Measurements from ENCODE around the gene KIAA0753. TPM values are rescaled to one million over a fixed set of nuclear protein-coding genes. Genes with fewer than 3 reads are reported as not detected.

Gene KIAA0753
- total RNA-seq, 4 donors from 2014 or later: 33.9 to 58.8 (median 40.2) TPM

DNA sequence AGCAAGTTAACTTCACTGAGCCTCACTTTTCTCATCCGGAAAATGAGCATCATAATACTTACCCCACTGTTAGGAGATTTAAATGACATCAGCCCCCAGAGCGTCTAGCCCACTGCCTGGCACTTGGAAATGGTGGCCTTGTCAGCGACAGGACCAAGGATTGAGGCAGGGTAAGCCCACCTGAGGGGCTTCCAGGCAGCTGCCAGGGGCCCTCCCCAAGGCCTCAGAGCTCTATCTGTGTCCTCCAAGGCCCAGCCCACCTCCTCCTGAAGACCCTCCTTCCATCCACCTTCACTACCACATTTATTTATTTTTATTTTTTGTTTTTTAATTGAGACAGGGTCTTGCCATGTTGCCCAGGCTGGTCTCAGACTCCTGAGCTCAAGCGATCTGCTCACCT lies 97.9 kb downstream of the KIAA0753 start:
- no peak overlapping the region for H3K27ac ChIP-seq
- ATAC-seq: no peak
- peaks cover 0 to 39% (median 0%) of the 10 kb centered on the region in 3 donors for H3K4me1 ChIP-seq
- WGBS, 2 donors (ENCODE audit: low coverage in 1 of 2): 71 to 100% methylated on average over 1 to 2 of the region's 4 CpGs
- H3K9me3 ChIP-seq: no peaks in the 10 kb centered on the region
- TF ChIP-seq POLR2A (IDR thresholded peaks at IDR 0.05): no peak
- TF ChIP-seq, protein P1, sequence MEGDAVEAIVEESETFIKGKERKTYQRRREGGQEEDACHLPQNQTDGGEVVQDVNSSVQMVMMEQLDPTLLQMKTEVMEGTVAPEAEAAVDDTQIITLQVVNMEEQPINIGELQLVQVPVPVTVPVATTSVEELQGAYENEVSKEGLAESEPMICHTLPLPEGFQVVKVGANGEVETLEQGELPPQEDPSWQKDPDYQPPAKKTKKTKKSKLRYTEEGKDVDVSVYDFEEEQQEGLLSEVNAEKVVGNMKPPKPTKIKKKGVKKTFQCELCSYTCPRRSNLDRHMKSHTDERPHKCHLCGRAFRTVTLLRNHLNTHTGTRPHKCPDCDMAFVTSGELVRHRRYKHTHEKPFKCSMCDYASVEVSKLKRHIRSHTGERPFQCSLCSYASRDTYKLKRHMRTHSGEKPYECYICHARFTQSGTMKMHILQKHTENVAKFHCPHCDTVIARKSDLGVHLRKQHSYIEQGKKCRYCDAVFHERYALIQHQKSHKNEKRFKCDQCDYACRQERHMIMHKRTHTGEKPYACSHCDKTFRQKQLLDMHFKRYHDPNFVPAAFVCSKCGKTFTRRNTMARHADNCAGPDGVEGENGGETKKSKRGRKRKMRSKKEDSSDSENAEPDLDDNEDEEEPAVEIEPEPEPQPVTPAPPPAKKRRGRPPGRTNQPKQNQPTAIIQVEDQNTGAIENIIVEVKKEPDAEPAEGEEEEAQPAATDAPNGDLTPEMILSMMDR (IDR thresholded peaks at IDR 0.05): no peak
- no peak for TF ChIP-seq POLR2AphosphoS5 (IDR thresholded peaks at IDR 0.05)
- TF ChIP-seq EP300 (IDR thresholded peaks at IDR 0.05): no peak
- no peaks in the 10 kb centered on the region for H3K27me3 ChIP-seq
- no peak overlapping the region for H3K4me3 ChIP-seq
- H3K36me3 ChIP-seq: peaks cover 0 to 3% of the 10 kb centered on the region in 2 donors

DNA sequence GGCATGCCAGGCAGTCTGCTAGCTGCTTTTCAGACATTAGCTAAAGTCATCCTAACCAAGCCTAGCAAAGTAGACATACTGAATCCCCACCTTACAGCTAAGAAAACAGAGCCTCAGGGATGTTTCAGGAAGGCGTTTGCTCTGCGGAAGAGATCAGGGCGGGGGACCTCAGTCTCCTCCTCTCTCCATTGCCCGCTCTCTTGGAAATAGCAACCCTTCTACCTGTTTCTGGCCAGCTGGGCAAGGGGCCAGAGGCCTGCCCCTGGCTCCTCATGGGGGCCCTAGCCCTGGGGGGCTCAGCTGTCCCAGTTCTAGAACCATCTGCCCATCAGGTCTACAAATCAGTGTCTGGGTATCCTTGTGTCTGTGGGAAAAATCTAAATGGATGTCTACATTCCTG lies 98.6 kb downstream of the KIAA0753 start:
- peaks cover 0 to 33% (median 0%) of the 10 kb centered on the region in 3 donors for H3K4me1 ChIP-seq
- no peak overlapping the region for H3K27ac ChIP-seq
- 95% methylated on average over 4 of the region's 4 CpGs; no CpG with 5 or more reads in 1 of the 2 donors for WGBS, 2 donors (ENCODE audit: low coverage in 1 of 2)
- no peak for TF ChIP-seq POLR2A (IDR thresholded peaks at IDR 0.05)
- TF ChIP-seq, protein P1 (IDR thresholded peaks at IDR 0.05): no peak
- TF ChIP-seq EP300 (IDR thresholded peaks at IDR 0.05): no peak
- TF ChIP-seq POLR2AphosphoS5 (IDR thresholded peaks at IDR 0.05): no peak
- H3K4me3 ChIP-seq: no peak overlapping the region
- no peak for ATAC-seq
- peaks cover 0 to 10% of the 10 kb centered on the region in 2 donors for H3K36me3 ChIP-seq
- no peaks in the 10 kb centered on the region for H3K27me3 ChIP-seq
- no peaks in the 10 kb centered on the region for H3K9me3 ChIP-seq

- peaks cover 0 to 17% of the 10 kb centered on the region in 2 donors for H3K36me3 ChIP-seq
- 20% methylated on average over 3 of the region's 3 CpGs; no CpG with 5 or more reads in 1 of the 2 donors for WGBS, 2 donors (ENCODE audit: low coverage in 1 of 2)
- no peak for ATAC-seq
- no peak overlapping the region for H3K27ac ChIP-seq
- H3K4me3 ChIP-seq: no peak overlapping the region
- H3K4me1 ChIP-seq: peaks cover 0 to 33% (median 0%) of the 10 kb centered on the region in 3 donors
- TF ChIP-seq POLR2A (IDR thresholded peaks at IDR 0.05) (no peak), EP300 (IDR thresholded peaks at IDR 0.05) (no peak), POLR2AphosphoS5 (IDR thresholded peaks at IDR 0.05) (no peak)
- TF ChIP-seq, protein P1 (IDR thresholded peaks at IDR 0.05): no peak
- H3K27me3 ChIP-seq: no peaks in the 10 kb centered on the region
- no peaks in the 10 kb centered on the region for H3K9me3 ChIP-seq
Observed at GRCh38 chr17:6539871-6540270, 100.6 kb downstream of the KIAA0753 start.

GRCh38 chr17:6536566-6537065 lies 103.9 kb downstream of the KIAA0753 start:
- no peak for ATAC-seq
- 82 to 100% methylated on average over 2 of the region's 10 CpGs for WGBS, 2 donors (ENCODE audit: low coverage in 1 of 2)
- Histone ChIP-seq H3K4me3 (no peak overlapping the region), H3K27ac (peak overlapping the region in 3 of 4 donors; percentile 71 to 82 (median 79)), H3K9me3 (no peaks in the 10 kb centered on the region), H3K4me1 (peaks cover 0 to 50% (median 0%) of the 10 kb centered on the region in 3 donors), H3K27me3 (no peaks in the 10 kb centered on the region), H3K36me3 (peaks cover 0 to 17% of the 10 kb centered on the region in 2 donors)
- TF ChIP-seq, protein P1 (IDR thresholded peaks at IDR 0.05): no peak
- TF ChIP-seq EP300 (IDR thresholded peaks at IDR 0.05): no peak
- TF ChIP-seq POLR2AphosphoS5 (IDR thresholded peaks at IDR 0.05): no peak
- TF ChIP-seq POLR2A (IDR thresholded peaks at IDR 0.05): no peak

DNA sequence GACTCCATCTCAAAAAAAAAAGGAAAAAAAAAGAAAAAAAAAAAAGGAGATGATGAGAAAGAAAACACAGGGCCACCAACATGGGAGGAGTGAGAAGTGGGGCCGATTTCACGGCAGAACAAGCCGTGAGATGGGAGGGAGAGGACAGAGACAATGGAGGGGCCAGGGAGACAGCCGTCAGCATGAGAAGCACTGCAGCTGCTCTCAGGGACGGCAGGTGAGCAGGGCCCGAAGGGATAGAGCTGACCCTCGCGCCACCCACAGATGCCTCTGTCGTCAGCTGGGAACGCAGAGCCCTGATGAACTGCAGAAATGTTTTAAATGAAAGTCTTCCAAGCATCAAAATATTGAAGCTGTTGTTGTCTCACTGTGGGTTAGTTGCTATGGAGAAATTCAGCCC lies 104.5 kb downstream of the KIAA0753 start:
- 26 to 59% methylated on average over 8 to 10 of the region's 10 CpGs for WGBS, 2 donors (ENCODE audit: low coverage in 1 of 2)
- ATAC-seq: no peak
- H3K4me3 ChIP-seq: no peak overlapping the region
- H3K4me1 ChIP-seq: peaks cover 0 to 55% (median 0%) of the 10 kb centered on the region in 3 donors
- H3K36me3 ChIP-seq: peaks cover 0 to 17% of the 10 kb centered on the region in 2 donors
- peak overlapping the region in 3 of 4 donors; percentile 71 to 82 (median 79) for H3K27ac ChIP-seq
- no peaks in the 10 kb centered on the region for H3K27me3 ChIP-seq
- no peaks in the 10 kb centered on the region for H3K9me3 ChIP-seq
- TF ChIP-seq, protein P1 (IDR thresholded peaks at IDR 0.05): no peak
- TF ChIP-seq EP300 (IDR thresholded peaks at IDR 0.05) (no peak), POLR2A (IDR thresholded peaks at IDR 0.05) (no peak), POLR2AphosphoS5 (IDR thresholded peaks at IDR 0.05) (no peak)

Data from gastroesophageal sphincter (tissue), 4 donors.